Mesothelial cell of epicardium (in vitro differentiated cells): ENCODE measurements around the gene INO80E. TPM values are rescaled to one million over a fixed set of nuclear protein-coding genes. Genes with fewer than 3 reads are reported as not detected.

ENCODE experiments used
- DNase-seq, 2 experiments: peaks; one replicate each; pipeline ENCODE4 v3.0.0; 2021; ENCODE audit warnings: low spot score in 2 of 2; ENCODE audit not compliant: unreplicated experiment in 2 of 2
- H3K27ac Mint-ChIP-seq: 2 replicates; pipeline ENCODE4 v1.8.0; 2021; ENCODE audit warnings: mixed read lengths
- H3K27me3 Mint-ChIP-seq: 2 replicates; pipeline ENCODE4 v1.8.0; 2021; ENCODE audit warnings: low read depth, mixed read lengths
- H3K36me3 Mint-ChIP-seq: 2 replicates; pipeline ENCODE4 v1.8.0; 2021; ENCODE audit warnings: mixed read lengths
- H3K4me1 Mint-ChIP-seq: 2 replicates; pipeline ENCODE4 v1.8.0; 2021; ENCODE audit warnings: mixed read lengths
- H3K4me3 Mint-ChIP-seq: 2 replicates; pipeline ENCODE4 v1.8.0; 2021; ENCODE audit warnings: mild to moderate bottlenecking, moderate library complexity, mixed read lengths
- H3K9me3 Mint-ChIP-seq: 2 replicates; pipeline ENCODE4 v1.8.0; 2021; ENCODE audit warnings: mixed read lengths
- total RNA-seq: library from RNA; stranded (reverse); gene quantifications from 3 replicates; pipeline ENCODE4 v1.2.1, GENCODE V29; 2021
- TF ChIP-seq, protein P1 (sequence below): fragments of 200-600 bp; sonication (generic); IDR thresholded peaks from one replicate; pipeline ENCODE4 v1.5.0; 2021; ENCODE audit warnings: antibody characterized with exemption; ENCODE audit not compliant: unreplicated experiment

The INO80E gene
- total RNA-seq, 1 donor from 2014 or later = 62.9 TPM

DNA sequence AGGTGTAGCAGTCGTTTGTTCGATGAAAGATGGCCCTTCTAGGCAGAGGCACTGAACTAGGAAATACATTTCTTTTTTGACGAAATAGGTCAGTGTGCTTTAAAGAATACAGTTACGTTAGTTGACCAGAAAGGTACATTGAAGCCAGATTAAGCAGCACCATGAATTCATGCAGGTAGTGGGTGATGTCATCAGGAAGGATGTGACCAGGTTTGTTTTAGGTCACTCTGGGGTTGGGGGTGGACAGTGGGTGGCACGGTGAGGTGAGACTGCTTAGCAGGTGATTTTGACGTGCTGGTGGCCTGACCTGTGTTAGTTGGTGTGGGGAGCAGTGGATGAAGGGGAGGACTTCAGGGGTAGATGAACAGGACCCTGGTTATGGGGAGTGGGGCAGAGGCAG, 3.6 kb downstream of the INO80E start:
- Mint-ChIP-seq H3K36me3 (peaks cover 7% of the 10 kb centered on the region), H3K9me3 (no peaks in the 10 kb centered on the region), H3K27me3 (no peaks in the 10 kb centered on the region), H3K27ac (no peak overlapping the region), H3K4me1 (peaks cover 15% of the 10 kb centered on the region), H3K4me3 (no peak overlapping the region)
- TF ChIP-seq, protein P1, sequence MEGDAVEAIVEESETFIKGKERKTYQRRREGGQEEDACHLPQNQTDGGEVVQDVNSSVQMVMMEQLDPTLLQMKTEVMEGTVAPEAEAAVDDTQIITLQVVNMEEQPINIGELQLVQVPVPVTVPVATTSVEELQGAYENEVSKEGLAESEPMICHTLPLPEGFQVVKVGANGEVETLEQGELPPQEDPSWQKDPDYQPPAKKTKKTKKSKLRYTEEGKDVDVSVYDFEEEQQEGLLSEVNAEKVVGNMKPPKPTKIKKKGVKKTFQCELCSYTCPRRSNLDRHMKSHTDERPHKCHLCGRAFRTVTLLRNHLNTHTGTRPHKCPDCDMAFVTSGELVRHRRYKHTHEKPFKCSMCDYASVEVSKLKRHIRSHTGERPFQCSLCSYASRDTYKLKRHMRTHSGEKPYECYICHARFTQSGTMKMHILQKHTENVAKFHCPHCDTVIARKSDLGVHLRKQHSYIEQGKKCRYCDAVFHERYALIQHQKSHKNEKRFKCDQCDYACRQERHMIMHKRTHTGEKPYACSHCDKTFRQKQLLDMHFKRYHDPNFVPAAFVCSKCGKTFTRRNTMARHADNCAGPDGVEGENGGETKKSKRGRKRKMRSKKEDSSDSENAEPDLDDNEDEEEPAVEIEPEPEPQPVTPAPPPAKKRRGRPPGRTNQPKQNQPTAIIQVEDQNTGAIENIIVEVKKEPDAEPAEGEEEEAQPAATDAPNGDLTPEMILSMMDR = no peak
- no peak for DNase-seq

DNA sequence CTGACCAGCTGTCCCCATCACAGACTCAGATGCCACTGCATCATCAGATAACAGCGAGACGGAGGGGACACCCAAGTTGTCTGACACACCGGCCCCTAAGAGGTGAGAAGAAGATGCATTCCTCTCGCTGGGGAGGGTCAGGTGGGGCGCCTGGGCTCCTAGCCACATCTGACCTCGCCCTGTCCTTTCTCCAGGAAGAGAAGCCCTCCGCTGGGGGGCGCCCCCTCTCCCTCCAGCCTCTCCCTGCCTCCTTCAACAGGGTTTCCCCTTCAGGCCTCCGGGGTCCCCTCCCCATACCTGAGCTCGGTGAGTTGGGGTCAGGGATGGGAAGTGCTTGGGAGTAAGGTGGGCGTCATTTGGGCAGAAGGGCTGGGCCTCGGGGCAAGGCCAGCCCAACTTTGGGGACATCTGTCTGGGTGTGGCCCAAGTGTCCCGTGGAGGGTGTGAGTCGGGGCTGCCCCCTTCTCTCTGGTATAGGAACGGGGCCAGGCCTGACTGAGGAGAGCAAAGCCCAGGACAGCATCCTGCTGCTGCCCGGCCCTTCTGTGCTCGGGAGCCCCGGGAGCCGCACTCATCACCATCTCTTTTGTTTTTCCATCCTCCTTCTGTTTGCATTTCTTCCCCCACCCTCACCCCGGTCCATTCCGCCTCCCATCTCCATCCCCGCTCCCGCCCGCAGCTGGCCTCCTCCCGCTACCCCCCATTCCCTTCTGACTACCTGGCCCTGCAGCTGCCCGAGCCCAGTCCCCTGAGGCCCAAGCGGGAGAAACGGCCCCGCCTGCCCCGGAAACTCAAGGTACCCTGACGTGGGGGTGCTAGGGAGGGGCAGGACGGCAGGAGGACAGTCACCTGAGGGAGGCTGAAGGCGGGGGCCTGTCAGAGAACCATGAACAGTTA, 4.9 kb downstream of the INO80E start:
- no peak for DNase-seq
- Mint-ChIP-seq H3K4me3 (no peak overlapping the region), H3K36me3 (peaks cover 7% of the 10 kb centered on the region), H3K27ac (no peak overlapping the region), H3K27me3 (no peaks in the 10 kb centered on the region), H3K9me3 (no peaks in the 10 kb centered on the region), H3K4me1 (peaks cover 9% of the 10 kb centered on the region)
- TF ChIP-seq, protein P1 = no peak

DNA sequence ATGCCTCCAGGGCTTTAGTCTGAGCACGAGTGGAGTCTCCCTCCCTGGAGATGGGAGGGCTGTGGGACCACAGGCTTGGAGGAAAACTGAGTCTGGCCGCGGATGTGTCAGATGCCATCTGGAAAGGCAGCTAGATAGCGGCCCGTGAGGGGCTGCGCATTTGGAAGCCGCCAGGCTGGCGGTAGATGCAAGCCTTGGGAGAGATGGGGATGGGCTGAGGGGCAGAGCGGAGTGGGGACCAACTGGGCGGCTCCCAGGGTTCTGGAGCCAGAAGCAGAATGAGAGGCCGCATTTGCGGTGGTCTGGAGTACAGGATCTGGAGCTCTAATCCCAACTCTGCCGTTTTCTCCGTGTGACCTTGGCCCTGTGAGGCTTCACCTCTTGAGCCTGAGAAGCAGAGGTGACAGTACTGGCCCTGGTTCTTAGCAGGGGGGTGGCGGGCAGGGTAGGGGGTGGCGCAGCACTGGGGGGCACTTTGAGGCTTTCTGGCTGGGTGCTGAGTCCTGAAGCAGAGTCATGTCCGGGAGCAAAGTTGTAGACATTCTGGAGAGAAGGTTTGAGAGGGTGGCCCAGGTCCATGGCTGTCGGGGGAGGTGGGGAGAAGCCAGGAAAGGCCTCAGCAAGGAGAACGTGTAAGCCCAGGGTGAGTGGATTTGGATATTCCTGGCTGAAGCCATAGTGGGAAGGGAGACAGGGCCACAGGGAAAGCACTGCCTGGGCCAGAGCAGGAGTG, 6.7 kb downstream of the INO80E start:
- Mint-ChIP-seq H3K4me3 (no peak overlapping the region), H3K36me3 (peaks cover 7% of the 10 kb centered on the region), H3K27me3 (peaks cover 4% of the 10 kb centered on the region), H3K27ac (no peak overlapping the region), H3K4me1 (no peaks in the 10 kb centered on the region), H3K9me3 (no peaks in the 10 kb centered on the region)
- no peak for DNase-seq
- TF ChIP-seq, protein P1 = no peak

DNA sequence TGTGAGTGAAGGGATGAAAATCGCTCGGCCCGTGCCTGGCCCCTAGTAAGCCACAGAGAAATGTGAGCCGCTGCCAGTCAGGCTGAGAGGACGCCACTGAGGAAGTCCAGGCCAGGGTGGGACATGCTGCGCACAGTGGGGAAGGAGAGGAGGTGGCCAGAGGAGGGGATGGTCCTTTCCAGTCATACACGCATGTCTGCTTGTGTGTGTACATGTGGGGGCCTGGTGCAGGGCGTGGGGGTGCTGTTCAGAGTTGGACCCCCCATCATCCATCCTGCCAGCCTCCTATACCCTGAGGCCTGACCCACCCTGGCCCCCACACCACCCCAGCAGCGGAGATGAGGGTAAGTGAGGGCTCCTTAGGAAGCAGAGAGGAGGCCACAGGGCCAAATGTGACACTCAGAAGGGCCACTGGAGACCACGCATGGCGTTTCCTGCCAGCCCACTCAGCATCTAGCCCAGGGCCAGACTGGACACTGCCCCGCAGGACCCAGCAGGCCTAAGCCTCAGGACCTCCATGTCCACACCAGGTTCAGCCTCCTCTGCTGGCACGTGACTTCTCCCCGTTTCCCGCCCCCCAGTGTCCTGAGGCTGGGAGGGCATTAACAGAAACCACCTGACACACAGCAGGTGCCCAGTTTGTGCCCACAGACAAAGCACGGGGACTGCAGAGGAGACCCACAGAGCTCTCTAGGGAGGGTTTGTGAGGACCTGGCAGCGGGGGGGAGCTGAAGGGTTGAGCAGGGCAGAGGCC, 7.8 kb downstream of the INO80E start:
- Mint-ChIP-seq H3K4me1 (no peaks in the 10 kb centered on the region), H3K9me3 (no peaks in the 10 kb centered on the region), H3K36me3 (peaks cover 7% of the 10 kb centered on the region), H3K27ac (no peak overlapping the region), H3K4me3 (no peak overlapping the region), H3K27me3 (peaks cover 13% of the 10 kb centered on the region)
- DNase-seq = no peak
- TF ChIP-seq, protein P1 = no peak

DNA sequence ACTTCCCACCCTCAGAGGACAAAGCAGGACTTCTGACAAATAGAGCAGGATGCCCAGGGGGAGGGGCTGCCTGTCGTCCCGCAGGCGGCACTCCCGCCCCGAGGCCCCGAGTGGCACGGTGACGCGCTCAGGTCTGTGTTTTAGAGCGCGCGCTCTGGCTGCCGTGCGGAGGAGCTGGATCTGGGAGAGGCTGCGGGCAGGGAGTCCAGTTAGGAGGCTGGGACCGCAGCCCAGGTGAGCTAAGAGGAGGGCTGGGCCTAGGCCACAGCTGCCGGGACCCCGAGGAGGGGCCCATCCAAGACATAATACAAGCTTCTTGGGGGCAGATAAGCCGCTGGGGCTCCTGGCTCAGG, 8.4 kb downstream of the INO80E start:
- TF ChIP-seq, protein P1 = no peak
- no peak overlapping the region for H3K4me3 Mint-ChIP-seq
- H3K27ac Mint-ChIP-seq = no peak overlapping the region
- H3K9me3 Mint-ChIP-seq = no peaks in the 10 kb centered on the region
- peaks cover 19% of the 10 kb centered on the region for H3K27me3 Mint-ChIP-seq
- DNase-seq = no peak
- H3K36me3 Mint-ChIP-seq = peaks cover 7% of the 10 kb centered on the region
- H3K4me1 Mint-ChIP-seq = peaks cover 2% of the 10 kb centered on the region
